Dendritic cell treated with granulocyte-macrophage colony-stimulating factor and Interleukin-4, amounts not matched to agents 40 ng/mL and 50 ng/mL, for 4 days (primary cell): ENCODE measurements around the gene MT2A.

Experiments
- H3K27ac Mint-ChIP-seq: one replicate; pipeline ENCODE4 v1.8.0; 2022; ENCODE audit warnings: mild to moderate bottlenecking, mixed read lengths
- H3K27me3 Mint-ChIP-seq: one replicate; pipeline ENCODE4 v1.8.0; 2022; ENCODE audit warnings: mild to moderate bottlenecking, mixed read lengths
- H3K36me3 Mint-ChIP-seq: one replicate; pipeline ENCODE4 v1.8.0; 2022; ENCODE audit warnings: low read depth, mixed read lengths
- H3K4me1 Mint-ChIP-seq: one replicate; pipeline ENCODE4 v1.8.0; 2022; ENCODE audit warnings: low read depth, mixed read lengths
- H3K4me3 Mint-ChIP-seq: one replicate; pipeline ENCODE4 v1.8.0; 2022; ENCODE audit warnings: mild to moderate bottlenecking, moderate library complexity, mixed read lengths
- H3K9me3 Mint-ChIP-seq: one replicate; pipeline ENCODE4 v1.8.0; 2022; ENCODE audit warnings: mixed read lengths
- intact Hi-C: fragments of 100-400 bp; cut with micrococcal nuclease; formaldehyde crosslinking; loops from one replicate; pipeline ENCODE4 v1.15.0; 2022

The MT2A gene

DNA sequence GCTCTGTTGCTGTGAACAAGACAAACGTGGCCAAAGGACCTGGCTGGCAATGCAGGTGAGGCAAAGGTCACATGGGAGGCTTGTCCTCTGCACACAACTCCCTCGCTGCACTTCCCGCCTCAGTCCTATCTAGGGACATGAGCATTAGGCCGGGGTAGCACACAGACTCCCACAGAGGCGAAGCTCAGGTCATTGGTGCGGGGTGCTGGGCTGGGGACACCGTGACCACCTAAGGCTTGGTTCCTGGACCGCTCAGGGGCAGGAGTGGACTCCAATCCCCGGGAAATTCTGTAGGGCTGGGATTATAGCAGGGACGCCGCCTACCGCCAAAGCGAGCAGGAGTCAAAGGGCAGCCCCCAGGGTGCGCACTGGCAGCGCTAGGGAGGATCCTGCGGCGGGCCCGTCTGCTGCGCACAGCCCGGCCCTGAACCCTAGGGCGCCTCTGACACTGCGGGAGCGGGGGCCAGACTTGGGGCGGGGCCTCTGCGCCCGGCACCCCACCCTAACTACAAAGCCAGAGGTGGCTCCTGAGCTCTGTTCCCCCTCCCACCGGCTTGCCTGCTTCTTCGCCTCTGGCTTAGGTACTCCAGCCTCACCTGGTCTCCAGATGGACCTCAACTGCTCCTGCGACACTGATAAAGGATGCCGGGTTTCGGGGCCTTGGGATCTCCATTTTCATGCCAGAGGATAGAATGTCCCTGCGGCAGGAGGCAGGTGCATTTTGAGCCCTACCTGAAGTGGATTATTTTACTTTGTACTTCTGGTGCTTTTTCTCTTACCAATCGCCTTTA is 39.5 kb downstream of the MT2A start:
- no peak overlapping the region for H3K27ac Mint-ChIP-seq
- no peaks in the 10 kb centered on the region for H3K36me3 Mint-ChIP-seq
- H3K9me3 Mint-ChIP-seq = no peaks in the 10 kb centered on the region
- peaks cover 20% of the 10 kb centered on the region for H3K4me1 Mint-ChIP-seq
- H3K4me3 Mint-ChIP-seq = no peak overlapping the region
- intact Hi-C loops = no loop called here
- H3K27me3 Mint-ChIP-seq = peaks cover 83% of the 10 kb centered on the region

GRCh38 chr16:56649271-56649670 is 40.9 kb downstream of the MT2A start:
- H3K4me3 Mint-ChIP-seq = no peak overlapping the region
- H3K9me3 Mint-ChIP-seq = no peaks in the 10 kb centered on the region
- H3K4me1 Mint-ChIP-seq = peaks cover 9% of the 10 kb centered on the region
- intact Hi-C loops = no loop called here
- H3K36me3 Mint-ChIP-seq = no peaks in the 10 kb centered on the region
- H3K27ac Mint-ChIP-seq = no peak overlapping the region
- H3K27me3 Mint-ChIP-seq = peaks cover 79% of the 10 kb centered on the region

DNA sequence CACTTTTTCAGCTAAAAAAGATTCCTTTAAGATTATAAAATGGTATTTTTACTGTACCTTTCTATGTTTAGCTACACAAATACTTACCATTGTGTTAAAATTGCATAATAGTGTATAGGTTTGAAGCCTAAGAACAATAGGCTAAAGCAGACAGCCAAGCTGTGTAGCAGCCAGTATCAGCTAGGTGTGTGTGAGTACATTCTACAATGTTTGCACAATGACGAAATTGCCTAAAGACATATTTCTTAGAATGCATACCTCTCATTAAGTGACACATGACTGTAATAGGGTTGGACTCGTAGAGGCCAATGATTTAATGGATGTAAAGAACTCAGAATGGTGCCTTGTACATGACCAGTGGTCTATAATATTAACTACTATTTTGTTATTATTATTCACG is 41.4 kb downstream of the MT2A start:
- Mint-ChIP-seq H3K36me3 (no peaks in the 10 kb centered on the region), H3K4me1 (peaks cover 15% of the 10 kb centered on the region), H3K9me3 (no peaks in the 10 kb centered on the region), H3K27ac (no peak overlapping the region), H3K4me3 (no peak overlapping the region), H3K27me3 (peaks cover 75% of the 10 kb centered on the region)
- intact Hi-C loops = no loop called here

- H3K4me1 Mint-ChIP-seq = peaks cover 15% of the 10 kb centered on the region
- no peak within 1 kb of the TSS for H3K4me3 Mint-ChIP-seq
- intact Hi-C loops = no loop called here
- H3K36me3 Mint-ChIP-seq = no peaks in the 10 kb centered on the region
- H3K27me3 Mint-ChIP-seq = peaks cover 62% of the 10 kb centered on the region
- H3K27ac Mint-ChIP-seq = no peak within 1 kb of the TSS
- H3K9me3 Mint-ChIP-seq = no peaks in the 10 kb centered on the region
Observed at GRCh38 chr16:56651586-56651985, 43.2 kb downstream of the MT2A start, which contains the start of gene MT1B. TSS of gene MT1B (plus strand) at chr16:56651886. CDS start at chr16:56651954, 68 bp downstream.

DNA sequence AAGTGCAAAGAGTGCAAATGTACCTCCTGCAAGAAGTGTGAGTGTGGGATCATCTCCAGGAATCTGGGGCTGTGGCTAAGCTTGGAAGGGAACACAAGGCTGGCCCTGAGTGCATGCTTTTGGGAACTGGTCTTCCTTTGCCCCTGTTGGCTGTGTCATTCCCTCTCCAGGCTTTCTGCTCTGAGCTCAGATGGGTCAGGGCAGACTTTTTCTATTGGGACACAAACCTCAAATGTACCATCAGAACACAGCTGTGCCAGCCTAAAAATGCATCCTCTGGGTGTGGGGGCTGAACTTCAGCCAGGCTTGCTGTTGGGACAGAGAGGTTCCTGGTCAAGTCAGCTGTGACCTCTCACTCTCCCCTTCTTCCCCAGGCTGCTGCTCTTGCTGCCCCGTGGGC is 44.2 kb downstream of the MT2A start:
- peaks cover 21% of the 10 kb centered on the region for H3K4me1 Mint-ChIP-seq
- H3K27me3 Mint-ChIP-seq = peaks cover 58% of the 10 kb centered on the region
- intact Hi-C loops = no loop called here

GRCh38 chr16:56653218-56653617 is 44.8 kb downstream of the MT2A start:
- Mint-ChIP-seq H3K27ac (no peak overlapping the region), H3K36me3 (no peaks in the 10 kb centered on the region)

More for the DNA sequence above, 44.2 kb downstream of the MT2A start:
- Mint-ChIP-seq H3K4me3 (no peak overlapping the region), H3K36me3 (no peaks in the 10 kb centered on the region), H3K27ac (no peak overlapping the region), H3K9me3 (no peaks in the 10 kb centered on the region)

DNA sequence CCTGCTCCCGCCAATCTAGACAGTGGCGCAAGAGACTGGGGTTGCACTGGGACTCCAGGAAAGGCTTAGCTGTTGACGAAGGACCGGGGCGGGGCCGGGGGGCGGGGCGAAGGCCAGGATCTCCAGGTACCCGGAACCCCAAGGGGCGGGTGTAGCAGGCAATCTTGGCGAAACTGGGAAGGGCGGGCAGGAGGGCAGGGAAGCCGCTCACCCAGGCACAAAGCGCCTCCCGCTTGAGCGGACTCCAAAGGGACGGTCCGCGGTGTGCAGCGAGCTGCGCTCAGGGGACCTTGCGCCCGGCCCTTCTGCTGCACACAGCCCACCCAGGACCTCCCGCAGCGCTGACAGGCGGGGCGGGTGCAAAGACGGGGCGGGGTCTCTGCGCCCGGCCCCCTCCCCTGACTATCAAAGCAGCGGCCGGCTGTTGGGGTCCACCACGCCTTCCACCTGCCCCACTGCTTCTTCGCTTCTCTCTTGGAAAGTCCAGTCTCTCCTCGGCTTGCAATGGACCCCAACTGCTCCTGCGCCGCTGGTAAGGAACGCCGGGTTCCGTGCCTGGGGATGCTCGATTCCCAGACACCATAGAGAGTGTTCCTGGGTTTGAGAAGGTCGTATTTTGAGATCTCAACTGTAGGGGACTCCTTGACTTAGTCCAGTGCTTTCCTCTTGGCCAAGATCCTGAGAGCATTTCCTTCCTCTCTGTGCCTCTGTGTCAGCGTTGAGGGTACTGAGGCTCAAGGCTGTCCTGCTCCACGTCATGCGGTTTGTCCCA is 49.4 kb downstream of the MT2A start, which contains the start of gene MT1F:
TSS of gene MT1F (plus strand) at position 405 of the 772 bp plus-strand sequence. CDS start at position 505, 100 bp downstream.
- peak within 1 kb of the TSS; percentile 85 for H3K4me3 Mint-ChIP-seq
- peaks cover 31% of the 10 kb centered on the region for H3K4me1 Mint-ChIP-seq
- H3K9me3 Mint-ChIP-seq = no peaks in the 10 kb centered on the region
- H3K27ac Mint-ChIP-seq = peak within 1 kb of the TSS; percentile 28
- intact Hi-C loops = no loop called here
- peaks cover 63% of the 10 kb centered on the region for H3K27me3 Mint-ChIP-seq
- no peaks in the 10 kb centered on the region for H3K36me3 Mint-ChIP-seq

More at GRCh38 chr16:56653218-56653617, 44.8 kb downstream of the MT2A start:
- peaks cover 27% of the 10 kb centered on the region for H3K4me1 Mint-ChIP-seq
- no peaks in the 10 kb centered on the region for H3K9me3 Mint-ChIP-seq
- H3K27me3 Mint-ChIP-seq = peaks cover 57% of the 10 kb centered on the region
- intact Hi-C loops = no loop called here
- no peak overlapping the region for H3K4me3 Mint-ChIP-seq

- Mint-ChIP-seq H3K4me3 (peak overlapping the region; percentile 85), H3K9me3 (no peaks in the 10 kb centered on the region), H3K27me3 (peaks cover 63% of the 10 kb centered on the region), H3K4me1 (peaks cover 37% of the 10 kb centered on the region), H3K27ac (peak overlapping the region; percentile 28), H3K36me3 (no peaks in the 10 kb centered on the region)
- intact Hi-C loops = no loop called here
Observed at GRCh38 chr16:56658327-56658875, 50.0 kb downstream of the MT2A start.
